ENCODE results near the gene GREB1L. TPM values are rescaled to one million over a fixed set of nuclear protein-coding genes. Genes with fewer than 3 reads are reported as not detected.
"Not testable (repeated sequence)": the region's sequence is repeated elsewhere in the genome, so short reads cannot be mapped to it uniquely, and the experiment has no call there.

The GREB1L gene
- total and polyA plus RNA-seq, 5 donors from 2014 or later, result 0.05 to 0.10 TPM; not detected in 3

DNA sequence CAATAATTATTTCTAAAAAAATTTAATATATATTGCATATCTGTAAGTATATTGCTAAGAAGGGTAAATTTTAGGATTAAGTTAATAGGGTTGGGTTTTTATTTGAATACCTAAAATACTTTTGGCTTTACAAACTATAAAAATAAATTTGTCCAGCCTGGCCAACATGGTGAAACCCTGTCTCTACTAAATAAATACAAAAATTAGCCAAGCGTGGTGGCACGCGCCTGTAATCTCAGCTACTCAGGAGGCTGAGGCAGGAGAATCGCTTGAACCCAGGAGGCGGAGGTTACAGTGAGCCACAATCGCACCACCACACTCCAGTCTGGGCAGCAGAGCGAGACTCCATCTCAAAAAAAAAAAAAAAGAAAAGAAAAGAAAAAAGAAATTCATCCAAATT, 127.6 kb downstream of the GREB1L start:
- peaks cover 20% of the 10 kb centered on the region for H3K27me3 Mint-ChIP-seq
- DNase-seq; ATAC-seq (ENCODE audit: low read depth in 2 of 2); H3K27ac ChIP-seq (ENCODE audit: insufficient read depth, low read length, poor library complexity, severe bottlenecking); H3K4me3 Mint-ChIP-seq; H3K36me3 ChIP-seq (ENCODE audit: control insufficient read depth, insufficient read depth, low read length); H3K27me3 ChIP-seq (ENCODE audit: control insufficient read depth, insufficient read depth, low read length); H3K4me3 ChIP-seq (ENCODE audit: low read depth, low read length); H3K36me3 Mint-ChIP-seq; H3K27ac Mint-ChIP-seq; H3K9me3 ChIP-seq (ENCODE audit: control insufficient read depth in 2 of 2, low read length in 2 of 2); H3K4me1 ChIP-seq (ENCODE audit: control insufficient read depth, insufficient read depth, low read length, poor library complexity, severe bottlenecking); H3K4me1 Mint-ChIP-seq; H3K9me3 Mint-ChIP-seq: not testable (repeated sequence)

DNA sequence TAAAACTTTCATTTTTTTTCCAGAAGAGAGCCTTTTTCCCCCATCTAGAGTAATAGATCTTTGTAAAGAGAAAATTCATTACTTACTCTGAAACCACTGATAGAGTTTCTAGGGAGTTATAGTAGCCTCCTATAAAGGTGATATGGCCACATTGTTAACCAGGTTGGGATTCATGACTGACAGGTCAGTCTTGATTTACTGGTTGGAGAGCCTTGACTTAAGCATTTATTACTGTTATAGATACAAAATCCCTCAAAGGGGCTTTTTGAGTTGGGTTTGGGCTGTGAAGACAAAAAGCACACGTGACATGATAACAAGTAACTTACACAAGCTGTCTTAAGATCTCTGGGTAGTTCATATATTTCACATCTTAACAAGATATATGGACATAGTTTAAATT, 141.0 kb downstream of the GREB1L start:
- Histone ChIP-seq H3K9me3 (ENCODE audit: control insufficient read depth in 2 of 2, low read length in 2 of 2) (no peaks in the 10 kb centered on the region), H3K36me3 (ENCODE audit: control insufficient read depth, insufficient read depth, low read length) (no peaks in the 10 kb centered on the region), H3K4me1 (ENCODE audit: control insufficient read depth, insufficient read depth, low read length, poor library complexity, severe bottlenecking) (no peaks in the 10 kb centered on the region), H3K27me3 (ENCODE audit: control insufficient read depth, insufficient read depth, low read length) (no peaks in the 10 kb centered on the region), H3K27ac (ENCODE audit: insufficient read depth, low read length, poor library complexity, severe bottlenecking) (no peak overlapping the region), H3K4me3 (ENCODE audit: low read depth, low read length) (no peak overlapping the region)
- H3K4me3 Mint-ChIP-seq, result no peak overlapping the region
- ATAC-seq (ENCODE audit: low read depth in 2 of 2) (no peak), DNase-seq (no peak)
- H3K27ac Mint-ChIP-seq, result no peak overlapping the region
- H3K9me3 Mint-ChIP-seq, result peaks cover 0 to 2% (median 0%) of the 10 kb centered on the region in 7 donors
- no peaks in the 10 kb centered on the region for H3K4me1 Mint-ChIP-seq
- no peaks in the 10 kb centered on the region for H3K36me3 Mint-ChIP-seq
- peaks cover 9% of the 10 kb centered on the region for H3K27me3 Mint-ChIP-seq

DNA sequence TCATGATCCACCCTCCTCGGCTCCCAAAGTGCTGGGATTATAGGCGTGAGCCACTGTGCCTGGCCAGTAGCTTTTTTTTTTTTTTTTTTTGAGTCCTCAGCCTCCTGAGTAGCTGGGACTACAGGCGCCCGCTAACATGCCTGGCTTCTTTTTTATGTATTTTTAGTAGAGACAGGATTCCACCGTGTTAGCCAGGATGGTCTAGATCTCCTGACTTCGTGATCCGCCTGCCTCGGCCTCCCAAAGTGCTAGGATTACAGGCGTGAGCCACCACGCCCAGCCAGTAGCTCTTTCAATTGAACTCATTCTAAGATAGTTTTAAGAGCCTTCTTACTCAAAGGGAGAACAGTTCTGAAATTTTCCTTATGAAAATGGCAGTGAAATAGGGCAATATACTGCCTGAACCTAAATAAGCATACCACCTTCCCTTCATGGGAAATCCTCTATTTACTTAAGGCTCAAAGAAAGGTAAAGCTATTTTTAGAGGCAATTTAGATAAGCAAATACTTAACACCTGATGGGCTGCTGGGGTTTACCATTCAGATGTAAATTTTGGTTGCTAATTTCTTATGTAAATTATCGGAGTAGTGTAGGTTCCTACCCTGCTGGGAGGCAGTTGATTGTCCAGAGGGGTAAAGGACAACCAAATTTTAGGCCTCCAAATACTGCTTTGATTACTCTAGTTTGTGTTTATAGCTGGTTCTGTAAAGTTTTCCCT, 144.7 kb downstream of the GREB1L start:
- Mint-ChIP-seq H3K27ac (no peak overlapping the region), H3K9me3 (no peaks in the 10 kb centered on the region), H3K4me1 (no peaks in the 10 kb centered on the region), H3K4me3 (no peak overlapping the region), H3K27me3 (peaks cover 5% of the 10 kb centered on the region), H3K36me3 (no peaks in the 10 kb centered on the region)
- Histone ChIP-seq H3K36me3 (ENCODE audit: control insufficient read depth, insufficient read depth, low read length) (no peaks in the 10 kb centered on the region), H3K4me3 (ENCODE audit: low read depth, low read length) (no peak overlapping the region), H3K4me1 (ENCODE audit: control insufficient read depth, insufficient read depth, low read length, poor library complexity, severe bottlenecking) (no peaks in the 10 kb centered on the region), H3K27ac (ENCODE audit: insufficient read depth, low read length, poor library complexity, severe bottlenecking) (no peak overlapping the region), H3K9me3 (ENCODE audit: control insufficient read depth in 2 of 2, low read length in 2 of 2) (peaks cover 0 to 1% of the 10 kb centered on the region in 2 experiments), H3K27me3 (ENCODE audit: control insufficient read depth, insufficient read depth, low read length) (no peaks in the 10 kb centered on the region)
- ATAC-seq (ENCODE audit: low read depth in 2 of 2), result no peak
- no peak for DNase-seq

DNA sequence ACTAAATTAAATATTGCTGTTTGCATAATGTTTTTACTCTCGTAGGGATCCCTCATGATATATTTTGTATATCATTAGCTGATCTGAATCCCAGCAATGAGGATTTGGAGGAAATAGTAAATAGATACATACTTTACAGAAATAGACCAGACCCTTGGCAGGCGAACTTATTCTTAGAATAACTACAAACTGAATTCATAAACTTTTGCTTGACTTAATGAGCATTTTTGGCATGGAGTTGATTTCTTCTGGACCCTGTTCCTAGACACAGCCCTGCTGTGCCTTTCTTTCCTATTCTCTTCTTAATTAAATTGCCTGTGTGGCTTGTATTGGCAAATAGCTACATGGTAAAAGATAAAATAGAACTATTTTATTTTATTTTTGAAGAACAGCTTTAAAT, 145.9 kb downstream of the GREB1L start:
- Mint-ChIP-seq H3K27ac (no peak overlapping the region), H3K27me3 (peaks cover 5% of the 10 kb centered on the region), H3K9me3 (no peaks in the 10 kb centered on the region), H3K4me3 (no peak overlapping the region), H3K4me1 (no peaks in the 10 kb centered on the region), H3K36me3 (no peaks in the 10 kb centered on the region)
- DNase-seq, result no peak
- ATAC-seq (ENCODE audit: low read depth in 2 of 2), result no peak
- Histone ChIP-seq H3K27me3 (ENCODE audit: control insufficient read depth, insufficient read depth, low read length) (no peaks in the 10 kb centered on the region), H3K9me3 (ENCODE audit: control insufficient read depth in 2 of 2, low read length in 2 of 2) (peaks cover 0 to 1% of the 10 kb centered on the region in 2 experiments), H3K4me3 (ENCODE audit: low read depth, low read length) (no peak overlapping the region), H3K27ac (ENCODE audit: insufficient read depth, low read length, poor library complexity, severe bottlenecking) (no peak overlapping the region), H3K4me1 (ENCODE audit: control insufficient read depth, insufficient read depth, low read length, poor library complexity, severe bottlenecking) (no peaks in the 10 kb centered on the region), H3K36me3 (ENCODE audit: control insufficient read depth, insufficient read depth, low read length) (no peaks in the 10 kb centered on the region)

DNA sequence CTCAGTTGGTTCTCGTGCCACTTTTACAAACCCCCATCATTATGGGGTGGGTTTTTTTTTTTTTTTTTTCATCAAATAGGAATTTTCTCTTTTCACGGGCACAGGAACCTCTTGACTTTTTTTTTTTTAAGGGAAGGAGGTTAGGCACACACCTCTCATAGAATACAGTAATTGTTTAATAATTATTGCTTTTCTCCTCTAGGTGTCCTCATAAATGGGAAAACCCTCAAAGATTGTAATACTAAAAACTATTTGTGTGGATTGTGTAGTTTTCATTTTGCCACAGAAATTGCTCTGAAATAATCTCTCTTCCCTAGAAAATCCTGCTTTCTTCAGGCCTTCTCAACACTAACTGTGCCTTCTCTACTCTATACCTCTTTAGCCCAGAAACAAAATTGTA, 147.3 kb downstream of the GREB1L start:
- Histone ChIP-seq H3K4me1 (ENCODE audit: control insufficient read depth, insufficient read depth, low read length, poor library complexity, severe bottlenecking) (no peaks in the 10 kb centered on the region), H3K36me3 (ENCODE audit: control insufficient read depth, insufficient read depth, low read length) (no peaks in the 10 kb centered on the region), H3K9me3 (ENCODE audit: control insufficient read depth in 2 of 2, low read length in 2 of 2) (peaks cover 0 to 1% of the 10 kb centered on the region in 2 experiments), H3K4me3 (ENCODE audit: low read depth, low read length) (no peak overlapping the region), H3K27me3 (ENCODE audit: control insufficient read depth, insufficient read depth, low read length) (no peaks in the 10 kb centered on the region), H3K27ac (ENCODE audit: insufficient read depth, low read length, poor library complexity, severe bottlenecking) (no peak overlapping the region)
- no peaks in the 10 kb centered on the region for H3K4me1 Mint-ChIP-seq
- ATAC-seq (ENCODE audit: low read depth in 2 of 2) (no peak), DNase-seq (no peak)
- no peak overlapping the region for H3K27ac Mint-ChIP-seq
- peaks cover 5% of the 10 kb centered on the region for H3K27me3 Mint-ChIP-seq
- H3K36me3 Mint-ChIP-seq, result no peaks in the 10 kb centered on the region
- H3K9me3 Mint-ChIP-seq, result peaks cover 0 to 2% (median 0%) of the 10 kb centered on the region in 7 donors
- no peak overlapping the region for H3K4me3 Mint-ChIP-seq

DNA sequence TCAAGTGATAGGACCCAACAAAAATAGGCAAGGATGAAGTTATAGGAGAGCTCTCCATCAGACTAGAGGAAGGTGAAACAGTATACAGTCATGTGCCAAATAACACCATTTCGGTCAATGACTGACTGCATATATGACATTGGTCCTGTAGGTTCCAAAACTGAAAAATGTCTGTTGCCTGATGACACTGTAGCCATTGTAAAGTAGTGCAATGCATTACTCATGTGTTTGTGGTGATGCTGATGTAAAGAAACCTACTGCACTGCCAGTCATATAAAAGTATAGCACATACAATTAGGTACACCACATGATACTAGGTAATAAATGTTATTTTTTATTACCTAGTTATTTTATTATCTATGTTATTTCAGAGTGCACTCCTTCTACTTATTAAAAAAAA, 147.9 kb downstream of the GREB1L start:
- Mint-ChIP-seq H3K9me3 (peaks cover 0 to 2% (median 0%) of the 10 kb centered on the region in 7 donors), H3K27me3 (peaks cover 5% of the 10 kb centered on the region), H3K4me3 (no peak overlapping the region), H3K4me1 (no peaks in the 10 kb centered on the region), H3K36me3 (no peaks in the 10 kb centered on the region), H3K27ac (no peak overlapping the region)
- H3K9me3 ChIP-seq (ENCODE audit: control insufficient read depth in 2 of 2, low read length in 2 of 2), result peaks cover 0 to 1% of the 10 kb centered on the region in 2 experiments
- H3K4me3 ChIP-seq (ENCODE audit: low read depth, low read length), result no peak overlapping the region
- ATAC-seq (ENCODE audit: low read depth in 2 of 2) (no peak), DNase-seq (no peak)
- H3K27me3 ChIP-seq (ENCODE audit: control insufficient read depth, insufficient read depth, low read length), result no peaks in the 10 kb centered on the region
- H3K4me1 ChIP-seq (ENCODE audit: control insufficient read depth, insufficient read depth, low read length, poor library complexity, severe bottlenecking), result no peaks in the 10 kb centered on the region
- H3K27ac ChIP-seq (ENCODE audit: insufficient read depth, low read length, poor library complexity, severe bottlenecking), result no peak overlapping the region
- H3K36me3 ChIP-seq (ENCODE audit: control insufficient read depth, insufficient read depth, low read length), result no peaks in the 10 kb centered on the region

DNA sequence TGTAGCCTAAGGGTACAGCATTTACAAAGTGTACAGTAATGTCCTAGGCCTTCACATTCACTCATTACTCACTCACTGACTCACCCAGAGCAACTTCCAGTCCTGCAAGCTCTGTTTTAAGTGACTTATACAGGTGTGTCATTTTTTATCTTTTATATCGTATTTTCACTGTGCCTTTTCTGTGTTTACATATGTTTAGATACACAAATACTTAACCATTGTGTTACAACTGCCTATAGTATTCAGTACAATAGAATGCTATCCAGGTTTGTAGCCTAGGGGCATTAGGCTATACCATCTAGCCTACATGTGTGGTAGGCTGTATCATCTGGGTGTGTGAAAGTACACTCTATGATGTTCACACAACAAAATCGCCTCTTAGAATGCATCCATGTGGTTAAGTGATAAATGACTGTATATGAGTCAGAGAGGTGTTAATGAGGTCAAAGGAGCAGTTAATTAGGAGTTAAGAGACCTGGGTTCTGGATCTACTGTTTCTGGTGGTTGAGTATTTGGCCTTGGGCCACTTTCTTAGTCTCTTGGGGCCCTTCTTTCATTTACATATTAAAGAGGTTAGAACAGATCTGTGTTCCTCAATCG, 149.1 kb downstream of the GREB1L start:
- Mint-ChIP-seq H3K36me3 (no peaks in the 10 kb centered on the region), H3K4me3 (no peak overlapping the region), H3K27ac (no peak overlapping the region), H3K9me3 (peaks cover 0 to 2% (median 0%) of the 10 kb centered on the region in 7 donors), H3K27me3 (no peaks in the 10 kb centered on the region), H3K4me1 (no peaks in the 10 kb centered on the region)
- DNase-seq (no peak), ATAC-seq (ENCODE audit: low read depth in 2 of 2) (no peak)
- Histone ChIP-seq H3K27ac (ENCODE audit: insufficient read depth, low read length, poor library complexity, severe bottlenecking) (no peak overlapping the region), H3K27me3 (ENCODE audit: control insufficient read depth, insufficient read depth, low read length) (no peaks in the 10 kb centered on the region), H3K36me3 (ENCODE audit: control insufficient read depth, insufficient read depth, low read length) (no peaks in the 10 kb centered on the region), H3K4me1 (ENCODE audit: control insufficient read depth, insufficient read depth, low read length, poor library complexity, severe bottlenecking) (no peaks in the 10 kb centered on the region), H3K4me3 (ENCODE audit: low read depth, low read length) (no peak overlapping the region), H3K9me3 (ENCODE audit: control insufficient read depth in 2 of 2, low read length in 2 of 2) (peaks cover 0 to 1% of the 10 kb centered on the region in 2 experiments)

DNA sequence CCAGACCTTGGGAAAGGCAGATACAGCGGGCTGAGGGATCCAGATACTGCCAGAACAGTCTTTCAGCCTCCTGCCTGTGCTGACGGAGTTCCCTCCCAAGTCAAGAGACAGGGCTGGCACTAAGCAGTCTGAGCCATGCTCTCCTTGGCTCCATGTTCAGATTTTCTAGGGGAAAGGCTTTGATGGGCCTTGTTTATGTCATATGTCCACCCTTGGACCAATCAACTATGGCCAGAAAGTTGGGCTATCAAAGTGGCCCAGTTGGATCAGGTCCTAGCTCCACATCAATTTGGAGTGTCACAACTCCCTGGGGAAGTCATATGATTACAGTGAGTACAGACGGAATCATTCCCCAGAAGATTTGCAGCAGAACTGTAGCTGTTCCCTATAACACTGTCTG, 152.0 kb downstream of the GREB1L start:
- peaks cover 0 to 1% of the 10 kb centered on the region in 2 experiments for H3K9me3 ChIP-seq (ENCODE audit: control insufficient read depth in 2 of 2, low read length in 2 of 2)
- no peaks in the 10 kb centered on the region for H3K36me3 ChIP-seq (ENCODE audit: control insufficient read depth, insufficient read depth, low read length)
- no peak for DNase-seq
- H3K4me1 Mint-ChIP-seq, result no peaks in the 10 kb centered on the region
- ATAC-seq (ENCODE audit: low read depth in 2 of 2), result no peak
- no peaks in the 10 kb centered on the region for H3K36me3 Mint-ChIP-seq
- peaks cover 0 to 2% (median 0%) of the 10 kb centered on the region in 7 donors for H3K9me3 Mint-ChIP-seq
- H3K4me3 Mint-ChIP-seq, result no peak overlapping the region
- H3K4me3 ChIP-seq (ENCODE audit: low read depth, low read length), result no peak overlapping the region
- H3K27me3 ChIP-seq (ENCODE audit: control insufficient read depth, insufficient read depth, low read length), result no peaks in the 10 kb centered on the region
- no peak overlapping the region for H3K27ac Mint-ChIP-seq
- no peak overlapping the region for H3K27ac ChIP-seq (ENCODE audit: insufficient read depth, low read length, poor library complexity, severe bottlenecking)
- no peaks in the 10 kb centered on the region for H3K4me1 ChIP-seq (ENCODE audit: control insufficient read depth, insufficient read depth, low read length, poor library complexity, severe bottlenecking)
- no peaks in the 10 kb centered on the region for H3K27me3 Mint-ChIP-seq
